Smooth muscle cell (in vitro differentiated cells): ENCODE results near the gene ENTPD6. TPM values are rescaled to one million over a fixed set of nuclear protein-coding genes. Genes with fewer than 3 reads are reported as not detected.

Source experiments
- DNase-seq: peaks from one replicate; lab custom pipeline; 2025; ENCODE audit not compliant: unreplicated experiment; lab: John Stamatoyannopoulos, UW
- H2AFZ ChIP-seq: fragments of 200-600 bp; sonication (generic); 2 replicates; pipeline ENCODE4 v1.6.0; 2016; ENCODE audit warnings: antibody characterized with exemption, low read depth, mild to moderate bottlenecking
- H3F3A ChIP-seq: fragments of 200-600 bp; sonication (generic); 2 replicates; pipeline ENCODE4 v1.6.0; 2017; ENCODE audit warnings: antibody characterized with exemption, low read depth
- H3K27ac ChIP-seq: fragments of 200-600 bp; sonication (generic); 2 replicates; pipeline ENCODE4 v1.5.1; 2016; ENCODE audit warnings: low read depth, mild to moderate bottlenecking
- H3K27me3 ChIP-seq: fragments of 200-600 bp; sonication (generic); 2 replicates; pipeline ENCODE4 v1.6.1; 2016; ENCODE audit warnings: low read depth, mild to moderate bottlenecking
- H3K36me3 ChIP-seq: fragments of 200-600 bp; sonication (generic); 2 replicates; pipeline ENCODE4 v1.5.1; 2016; ENCODE audit warnings: low read depth
- H3K4me1 ChIP-seq: fragments of 200-600 bp; sonication (generic); 2 replicates; pipeline ENCODE4 v1.5.1; 2016; ENCODE audit warnings: low read depth
- H3K4me2 ChIP-seq: fragments of 200-600 bp; sonication (generic); 2 replicates; pipeline ENCODE4 v1.6.0; 2016; ENCODE audit warnings: mild to moderate bottlenecking
- H3K4me3 ChIP-seq: fragments of 200-600 bp; sonication (generic); 2 replicates; pipeline ENCODE4 v1.5.1; 2016; ENCODE audit warnings: mild to moderate bottlenecking
- H3K79me2 ChIP-seq: fragments of 200-600 bp; sonication (generic); 2 replicates; pipeline ENCODE4 v1.6.0; 2016; ENCODE audit warnings: low read depth, mild to moderate bottlenecking
- H3K9ac ChIP-seq: fragments of 200-600 bp; sonication (generic); 2 replicates; pipeline ENCODE4 v1.6.0; 2016; ENCODE audit warnings: low read depth
- H3K9me3 ChIP-seq: fragments of 200-600 bp; sonication (generic); replicated peaks from 2 replicates; pipeline ENCODE4 v1.5.1; 2016; ENCODE audit warnings: low read depth
- H4K20me1 ChIP-seq: fragments of 200-600 bp; sonication (generic); 2 replicates; pipeline ENCODE4 v1.6.0; 2016; ENCODE audit warnings: low read depth
- WGBS: methylation state at CpG from one replicate; pipeline ENCODE4 v1.1.7; 2016; ENCODE audit warnings: low lambda C conversion rate; 5-methylcytosine and 5-hydroxymethylcytosine counted together
- polyA plus RNA-seq: library from polyadenylated mRNA; unstranded; fragments of >200 nt; fragmentation: Nextera tagmentation; extraction: Ambion mirVana; gene quantifications from 2 replicates; pipeline ENCODE4 v1.2.1, GENCODE V29; 2016
- total RNA-seq: library from RNA; depleted of rRNA; stranded (reverse); fragments of >200 nt; gene quantifications from 2 replicates; pipeline ENCODE4 v1.2.3, GENCODE V29; 2014
- TF ChIP-seq, protein P1 (sequence below): fragments of 200-600 bp; sonication (generic); IDR thresholded peaks from 2 replicates; pipeline ENCODE4 v1.5.1; 2017; ENCODE audit warnings: borderline replicate concordance, mild to moderate bottlenecking, antibody characterized with exemption; ENCODE audit not compliant: insufficient read depth, poor library complexity, severe bottlenecking

The ENTPD6 gene
- total and polyA plus RNA-seq, 2 experiments from 2014 or later = 12.6 to 19.9 TPM

DNA sequence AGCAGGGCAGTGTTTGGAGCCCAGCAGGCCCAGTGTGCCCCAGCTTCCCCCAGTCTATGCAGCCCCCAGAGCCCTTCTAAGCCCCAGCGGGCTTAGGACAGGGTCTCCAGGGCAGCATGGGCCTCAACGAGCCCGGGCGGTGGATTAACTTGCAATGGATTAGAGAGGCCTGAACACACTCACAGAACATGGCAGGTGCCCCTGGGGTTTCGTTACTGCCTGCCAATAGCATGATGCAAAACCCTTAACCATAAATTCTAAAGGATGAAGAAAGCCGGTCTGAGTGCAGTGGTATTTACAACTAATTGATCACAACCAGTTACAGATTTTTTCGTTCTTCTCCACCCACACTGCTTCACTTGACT, 18.9 kb downstream of the ENTPD6 start:
- WGBS = 95% methylated on average over 7 of the region's 7 CpGs
- Histone ChIP-seq H3F3A (no peaks in the 10 kb centered on the region), H3K79me2 (no peaks in the 10 kb centered on the region), H3K4me2 (no peak overlapping the region), H3K9ac (no peak overlapping the region), H3K9me3 (no peaks in the 10 kb centered on the region), H3K27me3 (no peaks in the 10 kb centered on the region), H3K36me3 (peaks cover 7% of the 10 kb centered on the region), H3K4me3 (no peak overlapping the region), H3K4me1 (no peaks in the 10 kb centered on the region), H2AFZ (no peak overlapping the region), H3K27ac (no peak overlapping the region), H4K20me1 (no peaks in the 10 kb centered on the region)
- no peak for DNase-seq
- TF ChIP-seq, protein P1, sequence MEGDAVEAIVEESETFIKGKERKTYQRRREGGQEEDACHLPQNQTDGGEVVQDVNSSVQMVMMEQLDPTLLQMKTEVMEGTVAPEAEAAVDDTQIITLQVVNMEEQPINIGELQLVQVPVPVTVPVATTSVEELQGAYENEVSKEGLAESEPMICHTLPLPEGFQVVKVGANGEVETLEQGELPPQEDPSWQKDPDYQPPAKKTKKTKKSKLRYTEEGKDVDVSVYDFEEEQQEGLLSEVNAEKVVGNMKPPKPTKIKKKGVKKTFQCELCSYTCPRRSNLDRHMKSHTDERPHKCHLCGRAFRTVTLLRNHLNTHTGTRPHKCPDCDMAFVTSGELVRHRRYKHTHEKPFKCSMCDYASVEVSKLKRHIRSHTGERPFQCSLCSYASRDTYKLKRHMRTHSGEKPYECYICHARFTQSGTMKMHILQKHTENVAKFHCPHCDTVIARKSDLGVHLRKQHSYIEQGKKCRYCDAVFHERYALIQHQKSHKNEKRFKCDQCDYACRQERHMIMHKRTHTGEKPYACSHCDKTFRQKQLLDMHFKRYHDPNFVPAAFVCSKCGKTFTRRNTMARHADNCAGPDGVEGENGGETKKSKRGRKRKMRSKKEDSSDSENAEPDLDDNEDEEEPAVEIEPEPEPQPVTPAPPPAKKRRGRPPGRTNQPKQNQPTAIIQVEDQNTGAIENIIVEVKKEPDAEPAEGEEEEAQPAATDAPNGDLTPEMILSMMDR = no peak

DNA sequence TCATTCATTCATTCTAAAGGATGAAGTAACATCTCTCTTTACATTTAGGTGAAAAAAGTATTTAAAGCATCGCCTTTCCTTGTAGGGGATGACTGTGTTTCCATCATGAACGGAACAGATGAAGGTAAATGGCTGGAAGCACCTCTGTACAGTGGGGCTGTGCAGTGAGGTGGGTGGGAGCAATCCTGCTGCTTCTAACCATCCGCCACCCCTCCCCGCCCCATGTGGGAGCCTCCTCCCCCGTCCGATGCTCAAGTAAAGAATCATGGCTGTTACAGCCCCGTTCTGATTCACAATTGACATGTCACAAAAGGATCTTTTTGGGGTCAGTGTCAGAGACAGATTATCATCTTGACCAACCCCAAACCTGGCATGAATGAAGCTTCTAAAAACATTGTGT, 19.3 kb downstream of the ENTPD6 start:
- no peak overlapping the region for H3K4me3 ChIP-seq
- WGBS = 96% methylated on average over 7 of the region's 7 CpGs
- no peaks in the 10 kb centered on the region for H3K27me3 ChIP-seq
- H3K79me2 ChIP-seq = no peaks in the 10 kb centered on the region
- TF ChIP-seq, protein P1 = no peak
- peaks cover 7% of the 10 kb centered on the region for H3K36me3 ChIP-seq
- no peaks in the 10 kb centered on the region for H3F3A ChIP-seq
- no peaks in the 10 kb centered on the region for H4K20me1 ChIP-seq
- no peaks in the 10 kb centered on the region for H3K4me1 ChIP-seq
- H3K9me3 ChIP-seq = no peaks in the 10 kb centered on the region
- no peak overlapping the region for H3K27ac ChIP-seq
- no peak overlapping the region for H3K4me2 ChIP-seq
- H3K9ac ChIP-seq = no peak overlapping the region
- no peak for DNase-seq
- H2AFZ ChIP-seq = no peak overlapping the region

DNA sequence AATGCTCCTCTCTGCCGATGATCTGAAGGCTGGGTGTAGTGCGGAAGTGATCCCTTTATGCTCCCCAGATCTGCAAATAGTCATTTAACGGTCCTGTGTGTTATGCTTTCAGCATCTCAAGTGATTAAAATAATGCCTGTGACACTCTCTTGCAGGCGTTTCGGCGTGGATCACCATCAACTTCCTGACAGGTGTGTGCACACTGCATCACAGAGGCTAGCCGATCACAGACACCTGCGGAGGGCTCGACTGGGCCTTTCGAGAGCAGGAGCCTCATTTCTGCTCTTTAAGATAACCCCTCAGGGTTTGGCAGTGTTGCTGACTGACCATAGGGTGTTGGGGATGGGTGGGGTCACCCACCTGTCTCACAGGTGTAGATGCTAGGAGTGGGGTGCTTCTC, 20.0 kb downstream of the ENTPD6 start:
- WGBS = 99% methylated on average over 10 of the region's 10 CpGs
- Histone ChIP-seq H3K9me3 (no peaks in the 10 kb centered on the region), H3K4me3 (no peak overlapping the region)

More for the DNA sequence above, 20.0 kb downstream of the ENTPD6 start:
- Histone ChIP-seq H3K9ac (no peak overlapping the region), H3K36me3 (peaks cover 7% of the 10 kb centered on the region), H4K20me1 (no peaks in the 10 kb centered on the region), H3K79me2 (no peaks in the 10 kb centered on the region), H2AFZ (no peak overlapping the region), H3K4me1 (no peaks in the 10 kb centered on the region), H3K4me2 (no peak overlapping the region), H3F3A (no peaks in the 10 kb centered on the region), H3K27me3 (no peaks in the 10 kb centered on the region), H3K27ac (no peak overlapping the region)
- TF ChIP-seq, protein P1 = no peak
- no peak for DNase-seq
